HepG2 (cell line): ENCODE measurements around the gene KRCC1. TPM values are rescaled to one million over a fixed set of nuclear protein-coding genes. Genes with fewer than 3 reads are reported as not detected.

Source experiments
- ATAC-seq: fragments of 200-7000 bp; cut with Tn5 transposase; 3 replicates; pipeline ENCODE4 v1.9.1; 2020; ENCODE audit warnings: mild to moderate bottlenecking, moderate library complexity
- BruUV-seq: library from RNA; stranded (reverse); fragments of 400-500 nt; replicated peaks from 2 replicates; lab custom pipeline; 2021; lab: Mats Ljungman, UMichigan
- CTCF ChIA-PET: fragments of 300-600 bp; formaldehyde crosslinking; extraction: SDS; loops from one replicate; lab custom pipeline; 2021; ENCODE audit warnings: low total read pairs, inconsistent platforms, low intra/inter-chr PET ratio; lab: Yijun Ruan, JAX
- POLR2A ChIA-PET: fragments of 350-600 bp; sonication (Branson Sonifier 250); formaldehyde crosslinking; loops from one replicate; lab custom pipeline; 2020; ENCODE audit warnings: antibody characterized with exemption, inconsistent platforms; lab: Yijun Ruan, JAX
- DNase-seq: peaks from one replicate; pipeline ENCODE4 v3.0.0-alpha.2; 2015; ENCODE audit warnings: low spot score
- FAIRE-seq: peaks from 3 replicates; lab custom pipeline; 2011; peaks lifted over from hg19 to GRCh38; lab: Jason Lieb, UNC
- H2AFZ ChIP-seq: one replicate; pipeline ENCODE4 v1.6.1; 2011; ENCODE audit warnings: low read length, inconsistent platforms
- H3K27ac ChIP-seq: fragments of 300-600 bp; 3 replicates; pipeline ENCODE4 v1.8.0; 2011; ENCODE audit warnings: mixed run types, mild to moderate bottlenecking, mixed read lengths, low read length, inconsistent platforms; ENCODE audit not compliant: insufficient read depth; ENCODE audit errors: extremely low read length
- H3K27me3 ChIP-seq, 2 experiments: fragments of 200-600 bp in 1 of 2; 2 replicates in 1 of 2; 3 replicates in 1 of 2; pipeline versions ENCODE4 v1.6.0 to v1.8.0; 2011; ENCODE audit warnings: low read length in 2 of 2, mild to moderate bottlenecking in 2 of 2, moderate library complexity in 2 of 2, inconsistent platforms in 1 of 2; ENCODE audit not compliant: insufficient read depth in 2 of 2, control insufficient read depth in 1 of 2
- H3K36me3 ChIP-seq, 2 experiments: fragments of 200-600 bp in 1 of 2; replicated peaks in 1 of 2; 2 replicates in 1 of 2; 3 replicates in 1 of 2; pipeline versions ENCODE4 v1.5.1 to v1.8.0; 2011; ENCODE audit warnings: low read length in 2 of 2, inconsistent platforms in 1 of 2; ENCODE audit not compliant: insufficient read depth in 2 of 2, control insufficient read depth in 1 of 2
- H3K4me1 ChIP-seq: 2 replicates; pipeline ENCODE4 v1.5.1; 2012; ENCODE audit warnings: low read length, inconsistent platforms; ENCODE audit not compliant: insufficient read depth
- H3K4me2 ChIP-seq: 2 replicates; pipeline ENCODE4 v1.6.0; 2011; ENCODE audit warnings: low read depth, low read length, inconsistent platforms
- H3K4me3 ChIP-seq, 3 experiments: fragments of 200-600 bp in 1 of 3; sonication (generic), shearing (Covaris generic) in 1 of 3; replicated peaks in 1 of 3; 2 replicates each; pipeline ENCODE4 v1.5.1; 2011 to 2016; ENCODE audit warnings: low read length in 3 of 3, inconsistent platforms in 2 of 3, low read depth in 2 of 3, mild to moderate bottlenecking in 2 of 3, control low read depth in 1 of 3, mixed read lengths in 1 of 3; ENCODE audit not compliant: insufficient read depth in 1 of 3
- H3K79me2 ChIP-seq: one replicate; pipeline ENCODE4 v1.6.1; 2011; ENCODE audit warnings: low read length, inconsistent platforms; ENCODE audit not compliant: insufficient read depth
- H3K9ac ChIP-seq: 2 replicates; pipeline ENCODE4 v1.6.0; 2011; ENCODE audit warnings: mild to moderate bottlenecking, low read depth, low read length, inconsistent platforms; ENCODE audit not compliant: insufficient read depth
- H3K9me3 ChIP-seq: 2 replicates; pipeline ENCODE4 v1.5.1; 2012; ENCODE audit warnings: mild to moderate bottlenecking, low read length
- H4K20me1 ChIP-seq: 2 replicates; pipeline ENCODE4 v1.6.0; 2011; ENCODE audit warnings: inconsistent platforms, mild to moderate bottlenecking, low read length, moderate library complexity; ENCODE audit not compliant: insufficient read depth
- MIER2 ChIP-seq: IDR thresholded peaks from 2 replicates; pipeline ENCODE4 v1.6.1; 2016; ENCODE audit warnings: missing biosample characterization, missing genetic modification reagents
- PRPF4 ChIP-seq: fragments of 200-400 bp; formaldehyde crosslinking; IDR thresholded peaks from 2 replicates; pipeline ENCODE4 v1.6.1; 2016; ENCODE audit warnings: low read length, low read depth; ENCODE audit not compliant: poor library complexity, severe bottlenecking
- RXRB ChIP-seq: IDR thresholded peaks from 2 replicates; pipeline ENCODE4 v1.6.1; 2016; ENCODE audit warnings: borderline replicate concordance, missing genetic modification reagents, missing compliant biosample characterization
- SALL1 ChIP-seq: sonication (generic); formaldehyde crosslinking; IDR thresholded peaks from 2 replicates; pipeline ENCODE4 v1.8.0; 2022; ENCODE audit warnings: mild to moderate bottlenecking, missing genetic modification reagents
- SMARCC2 ChIP-seq: fragments of 450-650 bp; IDR thresholded peaks from 2 replicates; pipeline ENCODE4 v1.6.1; 2017; ENCODE audit warnings: antibody characterized with exemption, mild to moderate bottlenecking
- THYN1 ChIP-seq: sonication (generic); formaldehyde crosslinking; IDR thresholded peaks from 2 replicates; pipeline ENCODE4 v1.8.1; 2023; ENCODE audit warnings: low read depth, mild to moderate bottlenecking, moderate library complexity, missing genetic modification reagents, borderline replicate concordance
- ZBTB3 ChIP-seq: sonication (generic); formaldehyde crosslinking; IDR thresholded peaks from 2 replicates; pipeline ENCODE4 v1.4.0; 2020; ENCODE audit warnings: low read depth, mild to moderate bottlenecking, moderate library complexity, missing genetic modification reagents, borderline replicate concordance
- ZNF615 ChIP-seq: sonication (generic); formaldehyde crosslinking; IDR thresholded peaks from 2 replicates; pipeline ENCODE4 v1.5.0; 2020; ENCODE audit warnings: mild to moderate bottlenecking, missing genetic modification reagents, borderline replicate concordance
- ZNF891 ChIP-seq: sonication (generic); formaldehyde crosslinking; IDR thresholded peaks from 2 replicates; pipeline ENCODE4 v1.5.0; 2020; ENCODE audit warnings: mild to moderate bottlenecking, missing genetic modification reagents
- ZSCAN20 ChIP-seq: sonication (generic); formaldehyde crosslinking; IDR thresholded peaks from 2 replicates; pipeline ENCODE4 v1.4.0; 2020; ENCODE audit warnings: missing genetic modification reagents, mild to moderate bottlenecking, borderline replicate concordance
- WGBS: methylation state at CpG from one replicate; pipeline ENCODE4 v1.1.6; 2017; ENCODE audit warnings: low lambda C conversion rate; 5-methylcytosine and 5-hydroxymethylcytosine counted together
- in situ Hi-C: cut with HindIII; loops from 2 replicates; pipeline ENCODE4 v1.10.0; 2017; ENCODE audit warnings: low pct_unique_long_range_greater_than_20kb; ENCODE audit not compliant: extremely low pct_ligation_motif_present
- intact Hi-C: fragments of 100-400 bp; cut with micrococcal nuclease; formaldehyde crosslinking; loops from one replicate; pipeline ENCODE4 v1.10.0; 2022; ENCODE audit not compliant: unreplicated experiment
- polyA plus RNA-seq, 8 experiments: library from polyadenylated mRNA; depleted of rRNA in 3 of 8; stranded (reverse) in 7 of 8; unstranded in 1 of 8; fragments of >200 nt; fragmentation: Illumina TruSeq in 4 of 8; extraction: Trizol in 4 of 8; gene quantifications; 2 replicates each; pipeline versions ENCODE4 v1.2.1 to v1.2.3, GENCODE V29; 2011 to 2016; ENCODE audit warnings: low read depth in 4 of 8, missing spikeins in 1 of 8, mixed read lengths in 1 of 8; ENCODE audit not compliant: insufficient read depth in 1 of 8
- total RNA-seq, 5 experiments: library from RNA; depleted of rRNA; stranded (reverse); fragments of >200 nt; fragmentation: Illumina TruSeq; extraction: Trizol; gene quantifications; 2 replicates each; pipeline ENCODE4 v1.2.3, GENCODE V29; 2016; ENCODE audit warnings: low read depth in 1 of 5
- TF ChIP-seq, protein P1 (sequence below): sonication (generic); formaldehyde crosslinking; IDR thresholded peaks from 2 replicates; pipeline ENCODE4 v1.8.1; 2022; ENCODE audit warnings: low read depth, mild to moderate bottlenecking, missing genetic modification reagents
- TF ChIP-seq, protein P2 (sequence below): IDR thresholded peaks from 2 replicates; pipeline ENCODE4 v1.6.1; 2012; ENCODE audit warnings: low read depth, low read length, improper control_type of control experiment
- TF ChIP-seq, protein P3 (sequence below): sonication (generic); formaldehyde crosslinking; IDR thresholded peaks from 2 replicates; pipeline ENCODE4 v1.4.0; 2020; ENCODE audit warnings: mild to moderate bottlenecking, low read depth, missing genetic modification reagents
- TF ChIP-seq, protein P4 (sequence below): sonication (generic); formaldehyde crosslinking; IDR thresholded peaks from 2 replicates; pipeline ENCODE4 v1.9.0; 2022; ENCODE audit warnings: low read depth, missing genetic modification reagents
- TF ChIP-seq, protein P5 (sequence below): sonication (generic); formaldehyde crosslinking; IDR thresholded peaks from 2 replicates; pipeline ENCODE4 v1.5.1; 2020; ENCODE audit warnings: mild to moderate bottlenecking, missing genetic modification reagents, moderate library complexity

The KRCC1 gene
- total and polyA plus RNA-seq, 2 of the 13 experiments (the other 11 are each of a cell fraction or from before 2014, with no cell fraction given), result 6.5 to 7.7 TPM

DNA sequence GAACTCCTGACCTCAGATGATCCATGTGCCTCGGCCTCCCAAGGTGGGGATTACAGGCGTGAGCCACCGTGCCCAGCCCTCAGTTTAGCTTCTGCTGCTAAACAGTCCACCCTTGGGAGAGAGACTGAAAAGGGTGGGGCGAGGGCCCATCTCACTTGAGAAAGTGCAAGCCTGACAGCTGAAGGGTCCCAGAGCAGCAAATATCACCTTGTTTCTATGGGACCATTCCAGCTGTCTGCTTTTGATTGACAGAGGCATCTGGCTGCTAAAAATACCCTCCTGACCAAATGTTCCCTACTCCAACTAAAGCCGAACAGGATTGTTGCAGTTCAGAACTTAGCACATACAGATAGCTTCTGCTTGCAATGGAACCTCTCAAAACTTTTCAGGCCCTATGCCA, 11.6 kb upstream of the KRCC1 start:
- no peak for FAIRE-seq
- Histone ChIP-seq H3K4me1 (peaks cover 6% of the 10 kb centered on the region), H3K79me2 (no peaks in the 10 kb centered on the region), H3K4me2 (no peak overlapping the region)
- ATAC-seq, result no peak
- in situ Hi-C loops (loop anchor here (25.0 kb wide), 1 partner anchor 395 kb away; the partner anchor contains the start of gene FOXI3), intact Hi-C loops (no loop called here)
- TF ChIP-seq SALL1 (no peak), ZBTB3 (CRISPR knock-in tag) (no peak), PRPF4 (no peak), ZNF615 (CRISPR knock-in tag) (no peak), RXRB (CRISPR knock-in tag) (no peak), ZNF891 (no peak), SMARCC2 (no peak), MIER2 (CRISPR knock-in tag) (no peak), ZSCAN20 (no peak), THYN1 (CRISPR knock-in tag) (no peak)
- TF ChIP-seq, protein P1, sequence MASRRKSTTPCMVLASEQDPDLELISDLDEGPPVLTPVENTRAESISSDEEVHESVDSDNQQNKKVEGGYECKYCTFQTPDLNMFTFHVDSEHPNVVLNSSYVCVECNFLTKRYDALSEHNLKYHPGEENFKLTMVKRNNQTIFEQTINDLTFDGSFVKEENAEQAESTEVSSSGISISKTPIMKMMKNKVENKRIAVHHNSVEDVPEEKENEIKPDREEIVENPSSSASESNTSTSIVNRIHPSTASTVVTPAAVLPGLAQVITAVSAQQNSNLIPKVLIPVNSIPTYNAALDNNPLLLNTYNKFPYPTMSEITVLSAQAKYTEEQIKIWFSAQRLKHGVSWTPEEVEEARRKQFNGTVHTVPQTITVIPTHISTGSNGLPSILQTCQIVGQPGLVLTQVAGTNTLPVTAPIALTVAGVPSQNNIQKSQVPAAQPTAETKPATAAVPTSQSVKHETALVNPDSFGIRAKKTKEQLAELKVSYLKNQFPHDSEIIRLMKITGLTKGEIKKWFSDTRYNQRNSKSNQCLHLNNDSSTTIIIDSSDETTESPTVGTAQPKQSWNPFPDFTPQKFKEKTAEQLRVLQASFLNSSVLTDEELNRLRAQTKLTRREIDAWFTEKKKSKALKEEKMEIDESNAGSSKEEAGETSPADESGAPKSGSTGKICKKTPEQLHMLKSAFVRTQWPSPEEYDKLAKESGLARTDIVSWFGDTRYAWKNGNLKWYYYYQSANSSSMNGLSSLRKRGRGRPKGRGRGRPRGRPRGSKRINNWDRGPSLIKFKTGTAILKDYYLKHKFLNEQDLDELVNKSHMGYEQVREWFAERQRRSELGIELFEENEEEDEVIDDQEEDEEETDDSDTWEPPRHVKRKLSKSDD (CRISPR knock-in tag), result no peak
- TF ChIP-seq, protein P2, sequence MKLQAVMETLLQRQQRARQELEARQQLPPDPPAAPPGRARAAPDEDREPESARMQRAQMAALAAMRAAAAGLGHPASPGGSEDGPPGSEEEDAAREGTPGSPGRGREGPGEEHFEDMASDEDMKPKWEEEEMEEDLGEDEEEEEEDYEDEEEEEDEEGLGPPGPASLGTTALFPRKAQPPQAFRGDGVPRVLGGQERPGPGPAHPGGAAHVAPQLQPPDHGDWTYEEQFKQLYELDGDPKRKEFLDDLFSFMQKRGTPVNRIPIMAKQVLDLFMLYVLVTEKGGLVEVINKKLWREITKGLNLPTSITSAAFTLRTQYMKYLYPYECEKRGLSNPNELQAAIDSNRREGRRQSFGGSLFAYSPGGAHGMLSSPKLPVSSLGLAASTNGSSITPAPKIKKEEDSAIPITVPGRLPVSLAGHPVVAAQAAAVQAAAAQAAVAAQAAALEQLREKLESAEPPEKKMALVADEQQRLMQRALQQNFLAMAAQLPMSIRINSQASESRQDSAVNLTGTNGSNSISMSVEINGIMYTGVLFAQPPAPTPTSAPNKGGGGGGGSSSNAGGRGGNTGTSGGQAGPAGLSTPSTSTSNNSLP, result no peak
- TF ChIP-seq, protein P3, sequence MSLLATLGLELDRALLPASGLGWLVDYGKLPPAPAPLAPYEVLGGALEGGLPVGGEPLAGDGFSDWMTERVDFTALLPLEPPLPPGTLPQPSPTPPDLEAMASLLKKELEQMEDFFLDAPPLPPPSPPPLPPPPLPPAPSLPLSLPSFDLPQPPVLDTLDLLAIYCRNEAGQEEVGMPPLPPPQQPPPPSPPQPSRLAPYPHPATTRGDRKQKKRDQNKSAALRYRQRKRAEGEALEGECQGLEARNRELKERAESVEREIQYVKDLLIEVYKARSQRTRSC (CRISPR knock-in tag), result no peak
- TF ChIP-seq, protein P4, sequence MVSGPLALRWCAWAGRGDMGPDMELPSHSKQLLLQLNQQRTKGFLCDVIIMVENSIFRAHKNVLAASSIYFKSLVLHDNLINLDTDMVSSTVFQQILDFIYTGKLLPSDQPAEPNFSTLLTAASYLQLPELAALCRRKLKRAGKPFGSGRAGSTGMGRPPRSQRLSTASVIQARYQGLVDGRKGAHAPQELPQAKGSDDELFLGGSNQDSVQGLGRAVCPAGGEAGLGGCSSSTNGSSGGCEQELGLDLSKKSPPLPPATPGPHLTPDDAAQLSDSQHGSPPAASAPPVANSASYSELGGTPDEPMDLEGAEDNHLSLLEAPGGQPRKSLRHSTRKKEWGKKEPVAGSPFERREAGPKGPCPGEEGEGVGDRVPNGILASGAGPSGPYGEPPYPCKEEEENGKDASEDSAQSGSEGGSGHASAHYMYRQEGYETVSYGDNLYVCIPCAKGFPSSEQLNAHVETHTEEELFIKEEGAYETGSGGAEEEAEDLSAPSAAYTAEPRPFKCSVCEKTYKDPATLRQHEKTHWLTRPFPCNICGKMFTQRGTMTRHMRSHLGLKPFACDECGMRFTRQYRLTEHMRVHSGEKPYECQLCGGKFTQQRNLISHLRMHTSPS, result no peak
- TF ChIP-seq, protein P5, sequence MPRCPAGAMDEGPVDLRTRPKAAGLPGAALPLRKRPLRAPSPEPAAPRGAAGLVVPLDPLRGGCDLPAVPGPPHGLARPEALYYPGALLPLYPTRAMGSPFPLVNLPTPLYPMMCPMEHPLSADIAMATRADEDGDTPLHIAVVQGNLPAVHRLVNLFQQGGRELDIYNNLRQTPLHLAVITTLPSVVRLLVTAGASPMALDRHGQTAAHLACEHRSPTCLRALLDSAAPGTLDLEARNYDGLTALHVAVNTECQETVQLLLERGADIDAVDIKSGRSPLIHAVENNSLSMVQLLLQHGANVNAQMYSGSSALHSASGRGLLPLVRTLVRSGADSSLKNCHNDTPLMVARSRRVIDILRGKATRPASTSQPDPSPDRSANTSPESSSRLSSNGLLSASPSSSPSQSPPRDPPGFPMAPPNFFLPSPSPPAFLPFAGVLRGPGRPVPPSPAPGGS, result no peak
- TF ChIP-seq, all 625 proteins: peak for 0
- no peak overlapping the region for H3K27ac ChIP-seq
- WGBS, result 55% methylated on average over 5 of the region's 5 CpGs
- no peak overlapping the region for H3K4me3 ChIP-seq
- H4K20me1 ChIP-seq, result no peaks in the 10 kb centered on the region
- no peak for DNase-seq
- ChIA-PET POLR2A (no interaction called here), CTCF (no interaction called here)
- no peak overlapping the region for H2AFZ ChIP-seq
- no peaks in the 10 kb centered on the region for H3K9me3 ChIP-seq
- BruUV-seq, result no TSS peak
- peaks cover 3 to 6% of the 10 kb centered on the region in 2 experiments; a peak in 2 of 5 replicates for H3K27me3 ChIP-seq
- H3K9ac ChIP-seq, result no peak overlapping the region
- no peaks in the 10 kb centered on the region for H3K36me3 ChIP-seq
